Neuronal stem cell (in vitro differentiated cells): ENCODE data around the gene ZNF683.
A peak's percentile ranks its signal among the peaks of the same experiment; 100 is the strongest.

Experiments
- DNase-seq: peaks from one replicate; pipeline ENCODE4 v3.0.0-alpha.2; 2013; ENCODE audit warnings: low spot score
- H2AFZ ChIP-seq: one replicate; pipeline ENCODE4 v1.6.1; 2013; ENCODE audit warnings: mild to moderate bottlenecking, low read length, inconsistent platforms
- H2AK5ac ChIP-seq: 2 replicates; pipeline ENCODE4 v1.6.1; 2013; ENCODE audit warnings: low read depth, mild to moderate bottlenecking, inconsistent platforms, low read length, moderate library complexity, mixed read lengths
- H2BK120ac ChIP-seq: 2 replicates; pipeline ENCODE4 v1.6.1; 2013; ENCODE audit warnings: low read depth, mild to moderate bottlenecking, inconsistent platforms, low read length, moderate library complexity, mixed read lengths
- H2BK12ac ChIP-seq: one replicate; pipeline ENCODE4 v1.6.1; 2013; ENCODE audit warnings: low read length, inconsistent platforms
- H2BK15ac ChIP-seq: 2 replicates; pipeline ENCODE4 v1.6.1; 2013; ENCODE audit warnings: mild to moderate bottlenecking, low read length, inconsistent platforms, mixed read lengths
- H2BK5ac ChIP-seq: one replicate; pipeline ENCODE4 v1.6.1; 2013; ENCODE audit warnings: inconsistent platforms, mild to moderate bottlenecking, low read length, moderate library complexity
- H3K14ac ChIP-seq: one replicate; pipeline ENCODE4 v1.6.1; 2013; ENCODE audit warnings: low read length, inconsistent platforms
- H3K18ac ChIP-seq: 2 replicates; pipeline ENCODE4 v1.6.1; 2013; ENCODE audit warnings: low read length, inconsistent platforms
- H3K23ac ChIP-seq: 2 replicates; pipeline ENCODE4 v1.6.1; 2013; ENCODE audit warnings: low read depth, mild to moderate bottlenecking, mixed read lengths, low read length, inconsistent platforms; ENCODE audit not compliant: poor library complexity
- H3K27ac ChIP-seq: replicated peaks from 3 replicates; pipeline ENCODE4 v1.5.1; 2013; ENCODE audit warnings: low read length, inconsistent platforms
- H3K27me3 ChIP-seq, 3 experiments: 2 replicates each; pipeline ENCODE4 v1.6.1; 2013; ENCODE audit warnings: low read length in 3 of 3, mild to moderate bottlenecking in 2 of 3, inconsistent platforms in 1 of 3, low read depth in 1 of 3, mixed read lengths in 1 of 3, moderate library complexity in 1 of 3; ENCODE audit not compliant: control insufficient read depth in 3 of 3, insufficient read depth in 3 of 3
- H3K36me3 ChIP-seq, 2 donors: replicated peaks in 1 of 2; 2 replicates each; pipeline ENCODE4 v1.6.1; 2013; ENCODE audit warnings: low read length in 2 of 2; ENCODE audit not compliant: control insufficient read depth in 2 of 2, insufficient read depth in 2 of 2
- H3K4ac ChIP-seq: 2 replicates; pipeline ENCODE4 v1.6.1; 2013; ENCODE audit warnings: inconsistent platforms, mild to moderate bottlenecking, low read length, moderate library complexity
- H3K4me1 ChIP-seq, 2 donors: 1 replicate in 1 of 2; 2 replicates in 1 of 2; pipeline ENCODE4 v1.6.1; 2013; ENCODE audit warnings: low read length in 2 of 2, low read depth in 1 of 2; ENCODE audit not compliant: control insufficient read depth in 2 of 2, insufficient read depth in 1 of 2
- H3K4me2 ChIP-seq: one replicate; pipeline ENCODE4 v1.6.1; 2013; ENCODE audit warnings: mild to moderate bottlenecking, low read length, inconsistent platforms; ENCODE audit not compliant: insufficient read depth, poor library complexity, severe bottlenecking
- H3K4me3 ChIP-seq, 2 donors: 2 replicates each; pipeline ENCODE4 v1.5.1; 2013; ENCODE audit warnings: low read length in 2 of 2, mild to moderate bottlenecking in 2 of 2, inconsistent platforms in 1 of 2, moderate library complexity in 1 of 2
- H3K79me1 ChIP-seq: one replicate; pipeline ENCODE4 v1.6.1; 2013; ENCODE audit warnings: low read depth, mild to moderate bottlenecking, inconsistent platforms, low read length, moderate library complexity
- H3K9ac ChIP-seq: one replicate; pipeline ENCODE4 v1.6.1; 2013; ENCODE audit warnings: mild to moderate bottlenecking, low read depth, low read length, inconsistent platforms; ENCODE audit not compliant: poor library complexity
- H3K9me3 ChIP-seq, 2 donors: replicated peaks in 1 of 2; 2 replicates each; pipeline versions ENCODE3 to v1.6.1; 2013; ENCODE audit warnings: low read length in 2 of 2, mild to moderate bottlenecking in 2 of 2, inconsistent platforms in 1 of 2, low read depth in 1 of 2, mixed read lengths in 1 of 2, moderate library complexity in 1 of 2; ENCODE audit not compliant: control insufficient read depth in 2 of 2, insufficient read depth in 1 of 2
- H4K8ac ChIP-seq: one replicate; pipeline ENCODE4 v1.6.1; 2013; ENCODE audit warnings: low read depth, mild to moderate bottlenecking, inconsistent platforms, low read length, moderate library complexity
- H4K91ac ChIP-seq: one replicate; pipeline ENCODE4 v1.6.1; 2013; ENCODE audit warnings: low read length, low read depth, mild to moderate bottlenecking, inconsistent platforms; ENCODE audit not compliant: poor library complexity
- WGBS, 2 donors: extraction: QIAGEN DNeasy Blood & Tissue Kit; methylation state at CpG; one replicate each; pipeline ENCODE4 v1.1.7; 2013; ENCODE audit warnings: missing lambda C conversion rate in 2 of 2, mixed read lengths in 1 of 2; ENCODE audit not compliant: insufficient read length in 2 of 2, insufficient replicate concordance in 1 of 2; ENCODE audit errors: extremely low coverage in 2 of 2; 5-methylcytosine and 5-hydroxymethylcytosine counted together

ZNF683 gene

GRCh38 chr1:26413031-26413430 is 40.5 kb upstream of the ZNF683 start:
- Histone ChIP-seq H3K23ac (no peak overlapping the region), H3K18ac (no peak overlapping the region), H3K4me2 (peak overlapping the region; percentile 74), H2AK5ac (no peak overlapping the region), H3K4me3 (peak overlapping the region; percentile 93 to 97), H2BK12ac (no peak overlapping the region), H2BK5ac (no peak overlapping the region), H2AFZ (no peak overlapping the region), H3K4ac (no peak overlapping the region), H3K27ac (peak overlapping the region; percentile 94), H2BK15ac (no peak overlapping the region), H3K79me1 (no peaks in the 10 kb centered on the region), H3K9me3 (peaks cover 0 to 1% of the 10 kb centered on the region in 2 donors), H4K8ac (no peak overlapping the region), H3K36me3 (peaks cover 10 to 62% of the 10 kb centered on the region in 2 donors), H3K14ac (no peak overlapping the region), H2BK120ac (no peak overlapping the region), H3K4me1 (peaks cover 9 to 30% of the 10 kb centered on the region in 2 donors), H3K9ac (peak overlapping the region; percentile 73), H4K91ac (no peak overlapping the region), H3K27me3 (no peaks in the 10 kb centered on the region)
- DNase-seq = no peak
- no CpG with 5 or more reads among the region's 1 CpG for WGBS, 2 donors

GRCh38 chr1:26412180-26412840 is 39.8 kb upstream of the ZNF683 start:
- peak; percentile 86 for DNase-seq
- Histone ChIP-seq H2BK5ac (peak overlapping the region; percentile 100), H3K9ac (peak overlapping the region; percentile 99), H3K27me3 (no peaks in the 10 kb centered on the region), H3K79me1 (no peaks in the 10 kb centered on the region), H2BK15ac (no peak overlapping the region), H3K36me3 (peaks cover 8 to 55% of the 10 kb centered on the region in 2 donors), H3K9me3 (peaks cover 0 to 1% of the 10 kb centered on the region in 2 donors), H3K4me1 (peaks cover 4 to 23% of the 10 kb centered on the region in 2 donors), H3K23ac (peak overlapping the region; percentile 3), H3K4me3 (peak overlapping the region; percentile 93 to 97), H4K91ac (no peak overlapping the region), H4K8ac (no peak overlapping the region), H2AFZ (no peak overlapping the region), H3K18ac (peak overlapping the region; percentile 100), H3K4me2 (peak overlapping the region; percentile 74), H3K14ac (no peak overlapping the region), H3K4ac (no peak overlapping the region), H2BK12ac (no peak overlapping the region), H3K27ac (peak overlapping the region; percentile 94), H2AK5ac (peak overlapping the region; percentile 23), H2BK120ac (no peak overlapping the region)
- no CpG with 5 or more reads among the region's 9 CpGs for WGBS, 2 donors

GRCh38 chr1:26411624-26412074 is 39.1 kb upstream of the ZNF683 start:
- Histone ChIP-seq H3K4ac (peak overlapping the region; percentile 31), H2AK5ac (peak overlapping the region; percentile 100), H3K4me2 (peak overlapping the region; percentile 74), H3K9ac (peak overlapping the region; percentile 99), H4K91ac (no peak overlapping the region), H2BK15ac (peak overlapping the region; percentile 99), H3K23ac (peak overlapping the region; percentile 11), H3K9me3 (peaks cover 0 to 1% of the 10 kb centered on the region in 2 donors), H4K8ac (no peak overlapping the region), H2BK5ac (peak overlapping the region; percentile 100), H2BK12ac (no peak overlapping the region), H3K79me1 (no peaks in the 10 kb centered on the region), H3K18ac (peak overlapping the region; percentile 100), H3K27me3 (no peaks in the 10 kb centered on the region), H3K27ac (peak overlapping the region; percentile 94), H2AFZ (no peak overlapping the region), H3K4me1 (peaks cover 4 to 20% of the 10 kb centered on the region in 2 donors), H3K4me3 (peak overlapping the region; percentile 93 to 97), H3K36me3 (peaks cover 8 to 49% of the 10 kb centered on the region in 2 donors), H2BK120ac (peak overlapping the region; percentile 99), H3K14ac (peak overlapping the region; percentile 97)
- WGBS, 2 donors = no CpG with 5 or more reads among the region's 20 CpGs
- DNase-seq = no peak
